ENCODE measurements around the gene PPM1G. TPM values are rescaled to one million over a fixed set of nuclear protein-coding genes. Genes with fewer than 3 reads are reported as not detected.

The PPM1G gene, protein sequence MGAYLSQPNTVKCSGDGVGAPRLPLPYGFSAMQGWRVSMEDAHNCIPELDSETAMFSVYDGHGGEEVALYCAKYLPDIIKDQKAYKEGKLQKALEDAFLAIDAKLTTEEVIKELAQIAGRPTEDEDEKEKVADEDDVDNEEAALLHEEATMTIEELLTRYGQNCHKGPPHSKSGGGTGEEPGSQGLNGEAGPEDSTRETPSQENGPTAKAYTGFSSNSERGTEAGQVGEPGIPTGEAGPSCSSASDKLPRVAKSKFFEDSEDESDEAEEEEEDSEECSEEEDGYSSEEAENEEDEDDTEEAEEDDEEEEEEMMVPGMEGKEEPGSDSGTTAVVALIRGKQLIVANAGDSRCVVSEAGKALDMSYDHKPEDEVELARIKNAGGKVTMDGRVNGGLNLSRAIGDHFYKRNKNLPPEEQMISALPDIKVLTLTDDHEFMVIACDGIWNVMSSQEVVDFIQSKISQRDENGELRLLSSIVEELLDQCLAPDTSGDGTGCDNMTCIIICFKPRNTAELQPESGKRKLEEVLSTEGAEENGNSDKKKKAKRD
- polyA plus RNA-seq (2012; ENCODE audit: missing spikeins) = 85.2 TPM

DNA sequence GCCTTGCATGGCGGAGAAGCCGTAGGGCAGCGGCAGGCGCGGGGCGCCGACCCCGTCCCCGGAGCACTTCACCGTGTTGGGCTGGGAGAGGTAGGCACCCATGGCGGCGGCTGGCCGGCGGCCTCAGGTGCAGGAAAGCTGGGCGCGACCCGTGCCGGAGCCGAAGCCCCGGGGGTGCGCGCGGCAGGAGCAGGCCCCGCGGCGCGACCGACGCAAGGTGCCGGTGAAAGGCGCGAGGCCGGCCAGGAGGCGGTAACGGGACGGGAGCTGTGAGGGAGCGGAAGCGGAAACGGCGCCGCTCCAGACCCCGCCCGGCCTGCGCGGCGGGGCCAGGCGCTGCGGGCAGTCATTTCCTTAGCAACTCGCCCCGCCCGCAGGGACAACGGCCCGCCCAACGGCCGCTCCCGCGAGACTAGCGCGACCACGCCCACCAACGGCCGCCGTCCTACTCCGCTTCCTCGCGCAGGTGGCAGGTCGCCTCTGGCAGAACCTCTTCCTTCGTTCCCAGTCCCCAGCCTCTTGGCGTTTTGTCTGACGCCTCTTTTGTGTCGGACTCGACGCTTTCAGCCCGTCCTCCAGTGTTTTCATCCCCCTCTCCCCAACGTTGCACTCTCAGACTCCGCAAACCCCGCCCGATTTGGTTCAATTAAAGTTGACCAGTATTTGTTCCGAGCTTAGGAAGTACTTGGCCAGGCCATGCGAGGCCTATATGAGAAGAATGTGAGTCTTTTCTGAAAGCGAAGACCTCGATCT lies at the start of gene PPM1G:
Gene PPM1G (minus strand): TSS at position 271 of the 753 bp plus-strand sequence. CDS start 169 bp downstream, at position 102.
- peak; percentile 96 for TF ChIP-seq POLR2AphosphoS5 (IDR thresholded peaks at IDR 0.05; ENCODE audit: low read depth, low read length)
- TF ChIP-seq POLR2A (IDR thresholded peaks at IDR 0.05; ENCODE audit: low read depth, low read length) = peak; percentile 94
- TF ChIP-seq TAF1 (IDR thresholded peaks at IDR 0.05; ENCODE audit: borderline replicate concordance, low read depth, low read length) = peak; percentile 90
- peak; percentile 88 for DNase-seq (ENCODE audit: insufficient read length)
- peak; percentile 97 for FAIRE-seq

DNA sequence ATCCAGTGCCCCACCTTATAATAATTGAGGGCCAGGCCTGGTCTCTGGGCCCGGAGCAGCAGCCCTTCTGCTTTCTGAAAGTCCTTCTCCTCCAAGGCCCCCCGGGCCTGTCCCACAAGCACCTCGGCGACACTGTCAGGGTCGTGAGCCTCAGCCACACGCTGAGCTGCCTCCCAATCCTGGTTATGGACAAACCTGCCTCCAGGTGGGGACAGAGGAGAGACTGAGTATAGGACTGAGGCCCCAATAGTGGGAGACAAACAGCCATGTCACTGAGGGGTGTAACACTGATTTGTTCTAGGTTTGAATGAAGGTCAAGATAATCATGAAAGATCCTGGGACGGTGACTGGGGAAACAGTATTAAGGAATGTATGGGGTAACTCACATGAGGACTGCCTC lies 44.6 kb upstream of the PPM1G start:
- DNase-seq (ENCODE audit: insufficient read length) (no peak), FAIRE-seq (no peak)
- no peak for TF ChIP-seq POLR2A (IDR thresholded peaks at IDR 0.05; ENCODE audit: low read depth, low read length)
- no peak for TF ChIP-seq POLR2AphosphoS5 (IDR thresholded peaks at IDR 0.05; ENCODE audit: low read depth, low read length)
- TF ChIP-seq TAF1 (IDR thresholded peaks at IDR 0.05; ENCODE audit: borderline replicate concordance, low read depth, low read length) = no peak

DNA sequence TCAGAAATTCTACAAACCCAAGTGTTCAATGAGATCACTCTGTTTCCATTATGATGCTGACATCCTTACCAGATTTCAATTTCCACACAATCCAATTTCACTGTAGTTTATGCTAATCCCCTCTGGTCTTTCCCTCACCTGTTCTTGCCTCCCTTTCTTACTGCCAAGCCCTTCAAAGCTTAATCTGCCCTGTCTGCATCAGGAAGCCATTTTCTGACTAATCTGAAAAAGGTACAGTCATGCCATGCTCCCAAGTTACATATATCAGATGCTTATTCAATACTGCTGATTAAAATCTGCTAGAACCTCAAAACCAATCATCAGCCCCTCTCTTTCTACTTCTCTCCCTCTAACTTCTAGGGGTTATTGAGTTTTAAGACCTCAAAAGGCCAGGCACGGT lies 41.7 kb upstream of the PPM1G start:
- DNase-seq (ENCODE audit: insufficient read length) (no peak), FAIRE-seq (no peak)
- TF ChIP-seq TAF1 (IDR thresholded peaks at IDR 0.05; ENCODE audit: borderline replicate concordance, low read depth, low read length) (no peak), POLR2AphosphoS5 (IDR thresholded peaks at IDR 0.05; ENCODE audit: low read depth, low read length) (no peak), POLR2A (IDR thresholded peaks at IDR 0.05; ENCODE audit: low read depth, low read length) (no peak)

DNA sequence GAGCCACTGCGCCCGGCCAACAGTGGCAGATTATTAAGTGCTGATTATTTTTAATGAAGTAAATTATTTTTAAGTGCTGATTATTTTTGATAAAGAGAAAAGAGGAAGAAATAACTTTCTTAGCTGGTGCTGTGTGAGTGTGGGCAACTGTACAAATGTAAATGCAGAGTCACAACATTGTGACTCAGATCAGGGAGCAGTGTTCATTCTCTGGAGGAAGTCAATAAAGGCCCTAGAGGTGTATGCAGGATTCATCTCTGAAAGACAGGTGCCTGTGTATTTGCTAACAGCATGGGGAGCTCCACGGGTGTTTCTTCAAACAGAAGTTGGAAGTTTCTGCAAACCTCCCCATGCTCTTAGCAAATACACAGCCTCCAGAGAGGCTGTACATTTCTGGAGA lies 39.0 kb upstream of the PPM1G start:
- TF ChIP-seq TAF1 (IDR thresholded peaks at IDR 0.05; ENCODE audit: borderline replicate concordance, low read depth, low read length) (no peak), POLR2A (IDR thresholded peaks at IDR 0.05; ENCODE audit: low read depth, low read length) (no peak), POLR2AphosphoS5 (IDR thresholded peaks at IDR 0.05; ENCODE audit: low read depth, low read length) (no peak)
- FAIRE-seq = no peak
- no peak for DNase-seq (ENCODE audit: insufficient read length)

DNA sequence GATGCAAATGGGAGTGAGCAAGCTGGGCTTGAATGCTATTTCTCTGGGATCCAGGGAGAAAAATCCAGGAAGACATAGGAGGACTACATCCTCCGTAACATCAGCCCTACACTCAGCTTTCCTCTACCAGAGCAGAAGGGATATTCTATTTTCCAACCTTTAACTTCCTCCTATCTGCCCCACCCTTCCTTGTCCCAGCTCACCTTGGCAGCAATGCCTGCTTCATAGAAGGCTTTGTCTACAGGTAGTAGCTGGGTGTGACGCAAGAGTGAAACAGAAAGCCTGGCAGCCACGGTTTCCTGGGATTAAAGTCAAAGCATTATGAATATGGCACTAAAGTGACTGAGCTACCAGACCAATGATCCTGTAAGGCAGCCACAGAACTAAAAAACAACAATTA lies 36.7 kb upstream of the PPM1G start:
- no peak for TF ChIP-seq POLR2A (IDR thresholded peaks at IDR 0.05; ENCODE audit: low read depth, low read length)
- TF ChIP-seq POLR2AphosphoS5 (IDR thresholded peaks at IDR 0.05; ENCODE audit: low read depth, low read length) = no peak
- TF ChIP-seq TAF1 (IDR thresholded peaks at IDR 0.05; ENCODE audit: borderline replicate concordance, low read depth, low read length) = no peak
- no peak for DNase-seq (ENCODE audit: insufficient read length)
- no peak for FAIRE-seq

DNA sequence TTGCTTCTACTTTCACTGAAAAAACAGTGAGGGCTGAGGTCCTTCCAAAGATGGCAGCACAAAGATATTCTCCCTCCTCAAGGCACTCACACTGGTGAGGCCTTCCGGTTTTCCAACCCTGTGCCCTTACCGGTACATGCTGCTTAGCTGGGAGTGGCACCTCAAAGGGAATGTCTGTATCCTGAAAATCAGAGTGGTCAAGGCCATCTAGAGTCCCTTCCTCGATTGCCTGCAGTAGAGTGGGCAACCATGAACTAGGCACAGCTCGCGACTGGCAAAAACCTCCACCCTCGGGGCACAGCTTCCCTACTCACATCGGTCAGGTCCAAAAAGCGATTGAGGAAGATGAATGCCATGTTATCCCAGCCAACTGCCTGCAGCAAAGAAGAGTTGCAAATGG lies 36.2 kb upstream of the PPM1G start:
- FAIRE-seq (no peak), DNase-seq (ENCODE audit: insufficient read length) (no peak)
- TF ChIP-seq POLR2A (IDR thresholded peaks at IDR 0.05; ENCODE audit: low read depth, low read length) (no peak), TAF1 (IDR thresholded peaks at IDR 0.05; ENCODE audit: borderline replicate concordance, low read depth, low read length) (no peak), POLR2AphosphoS5 (IDR thresholded peaks at IDR 0.05; ENCODE audit: low read depth, low read length) (no peak)

DNA sequence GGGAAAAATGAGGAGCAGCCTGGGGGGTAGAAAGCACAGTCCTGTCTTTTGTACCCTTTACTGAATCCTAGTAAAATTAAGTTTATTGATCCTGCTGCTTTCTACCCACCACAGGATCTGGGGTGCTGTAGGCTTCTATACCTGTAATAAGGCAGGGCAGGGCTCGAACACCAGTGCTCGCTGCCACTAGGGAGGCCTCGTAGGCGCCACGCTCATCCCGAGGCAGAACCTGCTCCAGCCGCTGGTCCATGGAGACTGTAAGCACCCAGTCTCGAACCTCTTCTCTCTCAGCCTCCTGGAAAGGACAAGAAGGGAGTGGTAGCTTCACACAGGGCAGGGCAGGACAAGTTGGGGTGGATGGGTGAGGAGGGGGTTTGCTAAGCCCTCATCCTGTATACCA lies 35.8 kb upstream of the PPM1G start:
- no peak for TF ChIP-seq POLR2A (IDR thresholded peaks at IDR 0.05; ENCODE audit: low read depth, low read length)
- TF ChIP-seq TAF1 (IDR thresholded peaks at IDR 0.05; ENCODE audit: borderline replicate concordance, low read depth, low read length) = no peak
- TF ChIP-seq POLR2AphosphoS5 (IDR thresholded peaks at IDR 0.05; ENCODE audit: low read depth, low read length) = no peak
- FAIRE-seq (no peak), DNase-seq (ENCODE audit: insufficient read length) (no peak)

DNA sequence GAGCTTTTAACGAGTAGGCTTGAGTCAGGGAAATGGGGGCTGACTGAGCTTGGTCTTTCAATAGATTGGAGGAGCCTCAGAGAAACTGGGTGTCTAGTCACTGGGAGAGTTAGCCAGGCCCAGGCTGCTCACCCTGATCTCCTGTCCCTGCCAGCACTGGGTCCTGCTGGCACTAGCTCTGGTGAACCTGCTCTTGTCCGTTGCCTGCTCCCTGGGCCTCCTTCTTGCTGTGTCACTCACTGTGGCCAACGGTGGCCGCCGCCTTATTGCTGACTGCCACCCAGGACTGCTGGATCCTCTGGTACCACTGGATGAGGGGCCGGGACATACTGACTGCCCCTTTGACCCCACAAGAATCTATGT lies 33.5 kb upstream of the PPM1G start:
- no peak for FAIRE-seq
- DNase-seq (ENCODE audit: insufficient read length) = no peak
- TF ChIP-seq POLR2AphosphoS5 (IDR thresholded peaks at IDR 0.05; ENCODE audit: low read depth, low read length) (peak; percentile 29; the same call in 1 of the 2 replicates), TAF1 (IDR thresholded peaks at IDR 0.05; ENCODE audit: borderline replicate concordance, low read depth, low read length) (no peak), POLR2A (IDR thresholded peaks at IDR 0.05; ENCODE audit: low read depth, low read length) (0 out of 2 replicates have a peak, but pooled peaks have one; percentile 16)

DNA sequence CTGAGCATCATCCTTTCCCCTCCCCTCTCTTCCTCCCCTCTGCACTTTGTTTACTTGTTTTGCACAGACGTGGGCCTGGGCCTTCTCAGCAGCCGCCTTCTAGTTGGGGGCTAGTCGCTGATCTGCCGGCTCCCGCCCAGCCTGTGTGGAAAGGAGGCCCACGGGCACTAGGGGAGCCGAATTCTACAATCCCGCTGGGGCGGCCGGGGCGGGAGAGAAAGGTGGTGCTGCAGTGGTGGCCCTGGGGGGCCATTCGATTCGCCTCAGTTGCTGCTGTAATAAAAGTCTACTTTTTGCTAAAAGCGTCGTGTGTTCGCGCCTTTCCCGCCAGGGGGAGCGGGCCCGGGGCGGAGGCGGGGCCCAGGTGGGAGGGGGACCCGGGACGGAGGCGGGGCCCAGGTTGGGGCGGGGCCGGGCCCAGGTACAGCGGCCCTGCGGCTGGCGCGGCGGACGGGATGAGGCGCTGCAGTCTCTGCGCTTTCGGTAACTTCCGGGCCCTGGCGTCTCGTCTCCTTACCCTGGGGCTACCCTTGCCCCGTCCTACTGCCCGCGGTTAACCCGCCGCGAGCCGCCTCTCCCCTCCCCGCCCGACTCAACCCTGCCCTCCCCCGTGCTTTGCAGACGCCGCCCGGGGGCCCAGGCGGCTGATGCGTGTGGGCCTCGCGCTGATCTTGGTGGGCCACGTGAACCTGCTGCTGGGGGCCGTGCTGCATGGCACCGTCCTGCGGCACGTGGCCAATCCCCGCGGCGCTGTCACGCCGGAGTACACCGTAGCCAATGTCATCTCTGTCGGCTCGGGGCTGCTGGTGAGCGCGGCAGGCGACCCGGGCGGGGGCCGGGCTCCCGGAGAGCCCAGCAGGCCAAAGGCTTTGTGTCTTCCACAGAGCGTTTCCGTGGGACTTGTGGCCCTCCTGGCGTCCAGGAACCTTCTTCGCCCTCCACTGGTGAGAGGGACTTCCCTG lies 32.8 kb upstream of the PPM1G start, which contains the start of gene KRTCAP3:
Gene KRTCAP3 (plus strand): TSS at position 424 of the 962 bp plus-strand sequence. CDS start 32 bp downstream, at position 456.
- no peak for DNase-seq (ENCODE audit: insufficient read length)
- TF ChIP-seq TAF1 (IDR thresholded peaks at IDR 0.05; ENCODE audit: borderline replicate concordance, low read depth, low read length) (no peak), POLR2AphosphoS5 (IDR thresholded peaks at IDR 0.05; ENCODE audit: low read depth, low read length) (peak; percentile 47), POLR2A (IDR thresholded peaks at IDR 0.05; ENCODE audit: low read depth, low read length) (peak; percentile 30; the same call in 1 of the 2 replicates)
- FAIRE-seq = no peak

DNA sequence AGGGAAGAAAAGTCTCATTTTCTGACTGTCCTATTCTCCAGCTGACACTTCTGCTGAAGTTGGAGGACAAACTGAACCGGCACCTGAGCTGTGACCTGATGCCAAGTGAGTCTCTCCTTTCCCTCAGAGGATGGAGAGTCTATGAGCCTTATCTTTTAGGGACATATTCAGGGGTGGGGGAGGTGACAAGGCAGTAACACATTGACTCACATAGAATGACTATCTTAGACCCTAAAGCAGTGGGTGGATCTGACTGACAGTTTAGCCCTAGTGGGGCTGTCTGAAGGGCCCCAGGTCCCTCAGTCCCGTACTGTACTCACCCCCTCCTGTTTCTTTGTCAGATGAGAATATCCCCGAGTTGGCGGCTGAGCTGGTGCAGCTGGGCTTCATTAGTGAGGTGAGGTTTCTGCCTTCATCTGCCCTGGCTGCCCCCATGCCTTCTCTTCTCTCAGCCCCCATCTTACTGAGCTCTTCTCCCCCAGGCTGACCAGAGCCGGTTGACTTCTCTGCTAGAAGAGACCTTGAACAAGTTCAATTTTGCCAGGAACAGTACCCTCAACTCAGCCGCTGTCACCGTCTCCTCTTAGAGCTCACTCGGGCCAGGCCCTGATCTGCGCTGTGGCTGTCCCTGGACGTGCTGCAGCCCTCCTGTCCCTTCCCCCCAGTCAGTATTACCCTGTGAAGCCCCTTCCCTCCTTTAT lies 32.0 kb upstream of the PPM1G start:
- DNase-seq (ENCODE audit: insufficient read length) = no peak
- no peak for FAIRE-seq

More for the DNA sequence above, 32.0 kb upstream of the PPM1G start:
- no peak for TF ChIP-seq POLR2AphosphoS5 (IDR thresholded peaks at IDR 0.05; ENCODE audit: low read depth, low read length)
- TF ChIP-seq TAF1 (IDR thresholded peaks at IDR 0.05; ENCODE audit: borderline replicate concordance, low read depth, low read length) = no peak
